DMS79 treated with DMSO at 0.1 percent for 48 hours (cell line): ENCODE measurements around the gene MAP3K6.

Experiments used
- DNase-seq: peaks from one replicate; lab custom pipeline; 2025; lab: John Stamatoyannopoulos, UW

The MAP3K6 gene

GRCh38 chr1:27374362-27375086, 7.8 kb upstream of the MAP3K6 start, which contains the start of gene FCN3:
Gene FCN3 (minus strand): TSS chr1:27374824. CDS start chr1:27374818, 6 bp downstream.
- no peak for DNase-seq

GRCh38 chr1:27372808-27373690, 6.3 kb upstream of the MAP3K6 start:
- no peak for DNase-seq

- no peak for DNase-seq
Observed at GRCh38 chr1:27372022-27372807, 5.5 kb upstream of the MAP3K6 start.

- DNase-seq = no peak
Observed at GRCh38 chr1:27368869-27369582, 2.3 kb upstream of the MAP3K6 start.

- DNase-seq = no peak
Observed at GRCh38 chr1:27367160-27367650, 444 bp upstream of the MAP3K6 start.

- DNase-seq = peak; percentile 84
Observed at GRCh38 chr1:27366113-27366410, 699 bp downstream of the MAP3K6 start.

- peak; percentile 89 for DNase-seq
Observed at GRCh38 chr1:27365372-27366112, 1.2 kb downstream of the MAP3K6 start.

GRCh38 chr1:27364696-27365371, 1.9 kb downstream of the MAP3K6 start:
- DNase-seq = no peak

GRCh38 chr1:27363766-27364695, 2.7 kb downstream of the MAP3K6 start:
- DNase-seq = no peak

GRCh38 chr1:27361553-27361952, 5.2 kb downstream of the MAP3K6 start:
- no peak for DNase-seq

GRCh38 chr1:27361044-27361402, 5.7 kb downstream of the MAP3K6 start:
- no peak for DNase-seq

- DNase-seq = no peak
Observed at GRCh38 chr1:27360159-27361043, 6.4 kb downstream of the MAP3K6 start.

GRCh38 chr1:27359822-27360158, 7.0 kb downstream of the MAP3K6 start:
- no peak for DNase-seq

GRCh38 chr1:27358928-27359313, 7.8 kb downstream of the MAP3K6 start:
- no peak for DNase-seq

- no peak for DNase-seq
Observed at GRCh38 chr1:27358038-27358927, 8.5 kb downstream of the MAP3K6 start.

- DNase-seq = peak; percentile 15
Observed at GRCh38 chr1:27357281-27358037, 9.3 kb downstream of the MAP3K6 start.
